Lower leg skin (tissue), 4 donors: Measurements from ENCODE around the gene SMIM20. TPM values are rescaled to one million over a fixed set of nuclear protein-coding genes. Genes with fewer than 3 reads are reported as not detected.

Experiments used
- DNase-seq, 2 donors: peaks; one replicate each; pipeline ENCODE4 v3.0.0-alpha.2; 2019; ENCODE audit warnings: low spot score in 2 of 2
- H3K4me3 ChIP-seq: fragments of 200-600 bp; sonication (generic); 2 replicates; pipeline ENCODE4 v1.5.1; 2017; ENCODE audit warnings: mild to moderate bottlenecking, low read depth; ENCODE audit not compliant: poor library complexity, severe bottlenecking
- CTCF ChIP-seq, 3 donors: fragments of 450-650 bp; IDR thresholded peaks; one replicate each; pipeline ENCODE4 v1.5.1; 2016; ENCODE audit warnings: antibody characterized with exemption in 3 of 3, mild to moderate bottlenecking in 3 of 3, moderate library complexity in 2 of 3
- POLR2A ChIP-seq, 2 donors: fragments of 450-650 bp; IDR thresholded peaks; one replicate each; pipeline ENCODE4 v1.6.1; 2016 to 2017; ENCODE audit warnings: antibody characterized with exemption in 2 of 2, mild to moderate bottlenecking in 1 of 2, moderate library complexity in 1 of 2
- WGBS, 2 donors: methylation state at CpG; one replicate each; pipeline ENCODE4 v1.1.5; 2018; 5-methylcytosine and 5-hydroxymethylcytosine counted together
- intact Hi-C: fragments of 100-400 bp; cut with DNase I; formaldehyde crosslinking; loops from one replicate; pipeline ENCODE4 v1.15.0; 2023; ENCODE audit warnings: low total_unique reads
- total RNA-seq, 4 donors: library from RNA; depleted of rRNA; stranded (reverse); fragments of >200 nt; gene quantifications; one replicate each; pipeline ENCODE4 v1.1.0, GENCODE V29; 2016

Gene SMIM20
- total RNA-seq, 4 donors from 2014 or later = 16.1 to 18.7 (median 17.4) TPM

- DNase-seq = no peak
- TF ChIP-seq POLR2A (IDR thresholded peaks at IDR 0.05) = no peak
- intact Hi-C loops = no loop called here
- 43 to 51% methylated on average over 5 of the region's 5 CpGs for WGBS, 2 donors
- no peak overlapping the region for H3K4me3 ChIP-seq
Measured at GRCh38 chr4:25908491-25908901, 5.5 kb upstream of the SMIM20 start.

DNA sequence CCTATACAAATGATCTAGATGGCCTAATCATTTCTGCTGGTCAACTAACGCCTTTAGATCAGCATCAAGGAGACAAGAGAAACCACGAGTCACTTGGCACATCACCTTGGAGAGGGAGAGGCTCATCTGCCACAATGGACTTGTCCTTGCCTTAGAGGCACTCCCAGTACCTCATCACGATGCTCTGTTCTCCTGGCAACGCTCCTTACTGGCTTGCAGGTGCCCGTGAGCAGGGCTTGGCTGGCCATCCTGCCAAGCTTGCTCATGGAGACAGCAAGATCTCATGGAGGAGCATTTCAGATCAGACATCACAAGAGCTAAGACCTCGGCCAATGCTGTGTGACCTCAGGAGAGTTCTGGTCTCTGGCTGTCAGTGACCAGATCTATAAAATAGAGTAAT is 2.7 kb upstream of the SMIM20 start:
- WGBS, 2 donors = 68 to 87% methylated on average over 6 of the region's 6 CpGs
- H3K4me3 ChIP-seq = no peak overlapping the region
- no peak for DNase-seq
- intact Hi-C loops = no loop called here
- TF ChIP-seq CTCF (IDR thresholded peaks at IDR 0.05) = no peak
- no peak for TF ChIP-seq POLR2A (IDR thresholded peaks at IDR 0.05)

DNA sequence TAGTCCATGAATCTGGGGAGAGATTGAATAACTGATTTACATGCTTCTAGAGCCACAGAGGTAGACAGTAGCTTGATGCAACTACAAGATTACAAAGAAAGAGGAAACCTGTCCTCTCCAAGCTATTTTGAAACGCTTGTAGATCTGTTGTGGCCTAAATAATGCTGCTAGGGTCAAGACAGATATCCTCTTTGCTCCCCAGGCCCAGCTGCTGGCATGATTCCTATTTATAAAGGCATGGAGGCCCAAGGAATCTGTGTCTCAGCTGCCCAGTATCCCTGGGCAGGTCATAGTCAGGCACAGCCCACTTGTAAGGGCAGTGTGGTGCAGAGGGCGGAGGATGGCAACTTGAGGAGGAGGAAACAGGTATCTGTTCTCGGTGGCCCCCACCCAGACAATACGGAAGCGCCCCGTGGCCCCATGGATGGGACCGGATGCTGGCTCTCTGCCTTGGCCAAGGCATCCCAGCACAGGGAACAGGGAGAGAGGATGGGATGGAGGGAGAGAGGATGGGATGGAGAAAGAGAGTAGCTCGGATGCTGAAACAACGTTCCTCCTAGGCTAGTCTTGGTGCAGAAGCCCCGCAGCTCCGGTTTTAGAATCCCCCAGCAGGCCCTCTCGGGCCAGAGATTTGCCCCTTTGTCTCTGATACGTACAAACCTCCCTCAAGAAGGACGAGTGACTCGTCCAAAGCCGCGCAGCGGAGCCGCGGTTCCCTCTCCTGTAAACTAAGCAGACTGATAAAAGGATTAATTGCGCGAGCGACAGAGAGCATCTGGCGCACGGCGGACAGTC is 767 bp upstream of the SMIM20 start:
- intact Hi-C loops = no loop called here
- peak overlapping the region; percentile 55 for H3K4me3 ChIP-seq
- 9 to 11% methylated on average over 26 of the region's 26 CpGs for WGBS, 2 donors
- TF ChIP-seq CTCF (IDR thresholded peaks at IDR 0.05) = no peak
- no peak for TF ChIP-seq POLR2A (IDR thresholded peaks at IDR 0.05)
- peak; percentile 27 to 86 for DNase-seq

GRCh38 chr4:25914670-25915352 is 791 bp downstream of the SMIM20 start:
- WGBS, 2 donors = 61 to 63% methylated on average over 8 of the region's 8 CpGs
- H3K4me3 ChIP-seq = peak overlapping the region; percentile 55
- intact Hi-C loops = no loop called here
- TF ChIP-seq CTCF (IDR thresholded peaks at IDR 0.05) = no peak
- TF ChIP-seq POLR2A (IDR thresholded peaks at IDR 0.05) = no peak
- no peak for DNase-seq

- WGBS, 2 donors = 72 to 78% methylated on average over 12 of the region's 12 CpGs
- intact Hi-C loops = no loop called here
- no peak for DNase-seq
- H3K4me3 ChIP-seq = no peak overlapping the region
- TF ChIP-seq CTCF (IDR thresholded peaks at IDR 0.05) = no peak
- TF ChIP-seq POLR2A (IDR thresholded peaks at IDR 0.05) = no peak
Measured at GRCh38 chr4:25915353-25915705, 1.3 kb downstream of the SMIM20 start.

- intact Hi-C loops = no loop called here
- no peak for TF ChIP-seq CTCF (IDR thresholded peaks at IDR 0.05)
- no peak for TF ChIP-seq POLR2A (IDR thresholded peaks at IDR 0.05)
- no peak overlapping the region for H3K4me3 ChIP-seq
- DNase-seq = no peak
- 100% methylated on average over 1 of the region's 1 CpG for WGBS, 2 donors
Measured at GRCh38 chr4:25916870-25917269, 2.9 kb downstream of the SMIM20 start.
